ENCODE data around the gene CFAP46.

The CFAP46 gene

GRCh38 chr10:132813560-132814468 is 128.6 kb downstream of the CFAP46 start:
- H3K4me3 ChIP-seq (ENCODE audit: low read depth, low read length) = no peak overlapping the region
- no peaks in the 10 kb centered on the region for H3K27me3 ChIP-seq (ENCODE audit: control insufficient read depth, insufficient read depth, low read length)
- H3K9me3 ChIP-seq (ENCODE audit: control insufficient read depth, insufficient read depth, low read length) = no peaks in the 10 kb centered on the region
- H3K36me3 ChIP-seq (ENCODE audit: control insufficient read depth, insufficient read depth, low read length) = no peaks in the 10 kb centered on the region
- no peaks in the 10 kb centered on the region for H3K4me1 ChIP-seq (ENCODE audit: control insufficient read depth, insufficient read depth, low read length)
- no peak overlapping the region for H3K9ac ChIP-seq (ENCODE audit: low read depth, low read length)

GRCh38 chr10:132813001-132813401 is 129.4 kb downstream of the CFAP46 start:
- H3K36me3 ChIP-seq (ENCODE audit: control insufficient read depth, insufficient read depth, low read length) = no peaks in the 10 kb centered on the region
- no peaks in the 10 kb centered on the region for H3K27me3 ChIP-seq (ENCODE audit: control insufficient read depth, insufficient read depth, low read length)
- no peaks in the 10 kb centered on the region for H3K9me3 ChIP-seq (ENCODE audit: control insufficient read depth, insufficient read depth, low read length)
- H3K4me3 ChIP-seq (ENCODE audit: low read depth, low read length) = no peak overlapping the region
- H3K9ac ChIP-seq (ENCODE audit: low read depth, low read length) = no peak overlapping the region
- no peaks in the 10 kb centered on the region for H3K4me1 ChIP-seq (ENCODE audit: control insufficient read depth, insufficient read depth, low read length)

- Histone ChIP-seq H3K9ac (ENCODE audit: low read depth, low read length) (no peak overlapping the region), H3K4me3 (ENCODE audit: low read depth, low read length) (no peak overlapping the region), H3K4me1 (ENCODE audit: control insufficient read depth, insufficient read depth, low read length) (no peaks in the 10 kb centered on the region), H3K36me3 (ENCODE audit: control insufficient read depth, insufficient read depth, low read length) (no peaks in the 10 kb centered on the region), H3K27me3 (ENCODE audit: control insufficient read depth, insufficient read depth, low read length) (no peaks in the 10 kb centered on the region), H3K9me3 (ENCODE audit: control insufficient read depth, insufficient read depth, low read length) (no peaks in the 10 kb centered on the region)
Observed at GRCh38 chr10:132812520-132812919, 129.8 kb downstream of the CFAP46 start.

- Histone ChIP-seq H3K36me3 (ENCODE audit: control insufficient read depth, insufficient read depth, low read length) (no peaks in the 10 kb centered on the region), H3K4me1 (ENCODE audit: control insufficient read depth, insufficient read depth, low read length) (no peaks in the 10 kb centered on the region)
Observed at GRCh38 chr10:132811891-132812481, 130.4 kb downstream of the CFAP46 start.

GRCh38 chr10:132810807-132811700 is 131.3 kb downstream of the CFAP46 start:
- H3K36me3 ChIP-seq (ENCODE audit: control insufficient read depth, insufficient read depth, low read length) = no peaks in the 10 kb centered on the region
- no peaks in the 10 kb centered on the region for H3K27me3 ChIP-seq (ENCODE audit: control insufficient read depth, insufficient read depth, low read length)
- H3K9me3 ChIP-seq (ENCODE audit: control insufficient read depth, insufficient read depth, low read length) = no peaks in the 10 kb centered on the region
- H3K4me3 ChIP-seq (ENCODE audit: low read depth, low read length) = no peak overlapping the region
- H3K9ac ChIP-seq (ENCODE audit: low read depth, low read length) = no peak overlapping the region
- no peaks in the 10 kb centered on the region for H3K4me1 ChIP-seq (ENCODE audit: control insufficient read depth, insufficient read depth, low read length)

More at GRCh38 chr10:132811891-132812481, 130.4 kb downstream of the CFAP46 start:
- Histone ChIP-seq H3K4me3 (ENCODE audit: low read depth, low read length) (no peak overlapping the region), H3K27me3 (ENCODE audit: control insufficient read depth, insufficient read depth, low read length) (no peaks in the 10 kb centered on the region), H3K9me3 (ENCODE audit: control insufficient read depth, insufficient read depth, low read length) (no peaks in the 10 kb centered on the region), H3K9ac (ENCODE audit: low read depth, low read length) (no peak overlapping the region)

- Histone ChIP-seq H3K36me3 (ENCODE audit: control insufficient read depth, insufficient read depth, low read length) (no peaks in the 10 kb centered on the region), H3K9ac (ENCODE audit: low read depth, low read length) (no peak overlapping the region), H3K4me3 (ENCODE audit: low read depth, low read length) (no peak overlapping the region), H3K9me3 (ENCODE audit: control insufficient read depth, insufficient read depth, low read length) (no peaks in the 10 kb centered on the region), H3K4me1 (ENCODE audit: control insufficient read depth, insufficient read depth, low read length) (no peaks in the 10 kb centered on the region), H3K27me3 (ENCODE audit: control insufficient read depth, insufficient read depth, low read length) (no peaks in the 10 kb centered on the region)
Observed at GRCh38 chr10:132810141-132810806, 132.1 kb downstream of the CFAP46 start.

GRCh38 chr10:132809232-132810140 is 132.9 kb downstream of the CFAP46 start:
- Histone ChIP-seq H3K36me3 (ENCODE audit: control insufficient read depth, insufficient read depth, low read length) (no peaks in the 10 kb centered on the region), H3K4me1 (ENCODE audit: control insufficient read depth, insufficient read depth, low read length) (no peaks in the 10 kb centered on the region), H3K9ac (ENCODE audit: low read depth, low read length) (no peak overlapping the region), H3K27me3 (ENCODE audit: control insufficient read depth, insufficient read depth, low read length) (no peaks in the 10 kb centered on the region), H3K9me3 (ENCODE audit: control insufficient read depth, insufficient read depth, low read length) (no peaks in the 10 kb centered on the region), H3K4me3 (ENCODE audit: low read depth, low read length) (no peak overlapping the region)

GRCh38 chr10:132808383-132809231 is 133.8 kb downstream of the CFAP46 start:
- H3K9ac ChIP-seq (ENCODE audit: low read depth, low read length) = no peak overlapping the region
- H3K4me3 ChIP-seq (ENCODE audit: low read depth, low read length) = no peak overlapping the region
- H3K9me3 ChIP-seq (ENCODE audit: control insufficient read depth, insufficient read depth, low read length) = no peaks in the 10 kb centered on the region
- H3K4me1 ChIP-seq (ENCODE audit: control insufficient read depth, insufficient read depth, low read length) = no peaks in the 10 kb centered on the region
- no peaks in the 10 kb centered on the region for H3K27me3 ChIP-seq (ENCODE audit: control insufficient read depth, insufficient read depth, low read length)
- no peaks in the 10 kb centered on the region for H3K36me3 ChIP-seq (ENCODE audit: control insufficient read depth, insufficient read depth, low read length)

GRCh38 chr10:132807621-132808049 is 134.7 kb downstream of the CFAP46 start:
- Histone ChIP-seq H3K4me3 (ENCODE audit: low read depth, low read length) (no peak overlapping the region), H3K36me3 (ENCODE audit: control insufficient read depth, insufficient read depth, low read length) (no peaks in the 10 kb centered on the region), H3K27me3 (ENCODE audit: control insufficient read depth, insufficient read depth, low read length) (no peaks in the 10 kb centered on the region), H3K9me3 (ENCODE audit: control insufficient read depth, insufficient read depth, low read length) (no peaks in the 10 kb centered on the region), H3K4me1 (ENCODE audit: control insufficient read depth, insufficient read depth, low read length) (no peaks in the 10 kb centered on the region), H3K9ac (ENCODE audit: low read depth, low read length) (no peak overlapping the region)

- no peaks in the 10 kb centered on the region for H3K27me3 ChIP-seq (ENCODE audit: control insufficient read depth, insufficient read depth, low read length)
Observed at GRCh38 chr10:132806561-132807003, 135.8 kb downstream of the CFAP46 start.

More at GRCh38 chr10:132806561-132807003, 135.8 kb downstream of the CFAP46 start:
- no peaks in the 10 kb centered on the region for H3K9me3 ChIP-seq (ENCODE audit: control insufficient read depth, insufficient read depth, low read length)
- H3K4me1 ChIP-seq (ENCODE audit: control insufficient read depth, insufficient read depth, low read length) = no peaks in the 10 kb centered on the region
- H3K9ac ChIP-seq (ENCODE audit: low read depth, low read length) = no peak overlapping the region
- no peak overlapping the region for H3K4me3 ChIP-seq (ENCODE audit: low read depth, low read length)
- no peaks in the 10 kb centered on the region for H3K36me3 ChIP-seq (ENCODE audit: control insufficient read depth, insufficient read depth, low read length)

All from iPS-15b (cell line).